Adrenal gland (tissue), 5 donors: ENCODE data around the gene RUNX1.

Source experiments
- CTCF ChIP-seq, 6 experiments: fragments of 450-650 bp in 4 of 6; fragments of 200-600 bp in 2 of 6; sonication (generic) in 1 of 6; IDR thresholded peaks; 1 replicate in 5 of 6; 2 replicates in 1 of 6; pipeline versions ENCODE4 v1.5.1 to v1.8.0; 2016 to 2021; ENCODE audit warnings: antibody characterized with exemption in 6 of 6, mild to moderate bottlenecking in 2 of 6, moderate library complexity in 1 of 6
- POLR2A ChIP-seq, 2 donors: fragments of 450-650 bp; IDR thresholded peaks; one replicate each; pipeline ENCODE4 v1.6.1; 2017; ENCODE audit warnings: antibody characterized with exemption in 2 of 2, mild to moderate bottlenecking in 2 of 2, moderate library complexity in 1 of 2
- donor health status: DM: no; HTN: no; CAD: no.

- TF ChIP-seq POLR2A (IDR thresholded peaks at IDR 0.05): no peak
- TF ChIP-seq CTCF (IDR thresholded peaks at IDR 0.05): no peak
Observed at GRCh38 chr21:35017256-35017655, 31.8 kb downstream of the RUNX1 start.
